ENCODE data around the gene GCH1. TPM values are rescaled to one million over a fixed set of nuclear protein-coding genes. Genes with fewer than 3 reads are reported as not detected.

Gene GCH1
- total RNA-seq, 1 experiment from 2014 or later = 9.2 TPM

GRCh38 chr14:54818201-54819133 is 84.2 kb downstream of the GCH1 start:
- no peak for ATAC-seq
- Mint-ChIP-seq H3K4me3 (no peak overlapping the region), H3K27me3 (ENCODE audit: low read depth) (no peaks in the 10 kb centered on the region), H3K27ac (no peak overlapping the region), H3K36me3 (no peaks in the 10 kb centered on the region), H3K4me1 (no peaks in the 10 kb centered on the region), H3K9me3 (peaks cover 13% of the 10 kb centered on the region)
- ChIA-PET POLR2A (no interaction called here), CTCF (interaction anchor here (0.9 to 4.3 kb wide), 5 partner anchors 11 to 45 kb away, joined by 3 to 22 read pairs (median 3); no protein-coding TSS in a partner anchor)
- TF ChIP-seq, protein P1, sequence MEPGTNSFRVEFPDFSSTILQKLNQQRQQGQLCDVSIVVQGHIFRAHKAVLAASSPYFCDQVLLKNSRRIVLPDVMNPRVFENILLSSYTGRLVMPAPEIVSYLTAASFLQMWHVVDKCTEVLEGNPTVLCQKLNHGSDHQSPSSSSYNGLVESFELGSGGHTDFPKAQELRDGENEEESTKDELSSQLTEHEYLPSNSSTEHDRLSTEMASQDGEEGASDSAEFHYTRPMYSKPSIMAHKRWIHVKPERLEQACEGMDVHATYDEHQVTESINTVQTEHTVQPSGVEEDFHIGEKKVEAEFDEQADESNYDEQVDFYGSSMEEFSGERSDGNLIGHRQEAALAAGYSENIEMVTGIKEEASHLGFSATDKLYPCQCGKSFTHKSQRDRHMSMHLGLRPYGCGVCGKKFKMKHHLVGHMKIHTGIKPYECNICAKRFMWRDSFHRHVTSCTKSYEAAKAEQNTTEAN (CRISPR knock-in tag; IDR thresholded peaks at IDR 0.05) = no peak
- no peak for TF ChIP-seq FOXK1 (CRISPR knock-in tag; IDR thresholded peaks at IDR 0.05)
- no peak for TF ChIP-seq GRHL2 (CRISPR knock-in tag; IDR thresholded peaks at IDR 0.05; ENCODE audit: insufficient replicate concordance, severe bottlenecking)
- TF ChIP-seq, protein P2, sequence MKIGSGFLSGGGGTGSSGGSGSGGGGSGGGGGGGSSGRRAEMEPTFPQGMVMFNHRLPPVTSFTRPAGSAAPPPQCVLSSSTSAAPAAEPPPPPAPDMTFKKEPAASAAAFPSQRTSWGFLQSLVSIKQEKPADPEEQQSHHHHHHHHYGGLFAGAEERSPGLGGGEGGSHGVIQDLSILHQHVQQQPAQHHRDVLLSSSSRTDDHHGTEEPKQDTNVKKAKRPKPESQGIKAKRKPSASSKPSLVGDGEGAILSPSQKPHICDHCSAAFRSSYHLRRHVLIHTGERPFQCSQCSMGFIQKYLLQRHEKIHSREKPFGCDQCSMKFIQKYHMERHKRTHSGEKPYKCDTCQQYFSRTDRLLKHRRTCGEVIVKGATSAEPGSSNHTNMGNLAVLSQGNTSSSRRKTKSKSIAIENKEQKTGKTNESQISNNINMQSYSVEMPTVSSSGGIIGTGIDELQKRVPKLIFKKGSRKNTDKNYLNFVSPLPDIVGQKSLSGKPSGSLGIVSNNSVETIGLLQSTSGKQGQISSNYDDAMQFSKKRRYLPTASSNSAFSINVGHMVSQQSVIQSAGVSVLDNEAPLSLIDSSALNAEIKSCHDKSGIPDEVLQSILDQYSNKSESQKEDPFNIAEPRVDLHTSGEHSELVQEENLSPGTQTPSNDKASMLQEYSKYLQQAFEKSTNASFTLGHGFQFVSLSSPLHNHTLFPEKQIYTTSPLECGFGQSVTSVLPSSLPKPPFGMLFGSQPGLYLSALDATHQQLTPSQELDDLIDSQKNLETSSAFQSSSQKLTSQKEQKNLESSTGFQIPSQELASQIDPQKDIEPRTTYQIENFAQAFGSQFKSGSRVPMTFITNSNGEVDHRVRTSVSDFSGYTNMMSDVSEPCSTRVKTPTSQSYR (CRISPR knock-in tag; IDR thresholded peaks at IDR 0.05) = no peak
- TF ChIP-seq FOXP1 (CRISPR knock-in tag; IDR thresholded peaks at IDR 0.05; ENCODE audit: borderline replicate concordance) = no peak
- no peak for TF ChIP-seq GTF2I (CRISPR knock-in tag; conservative IDR thresholded peaks at IDR 0.05)
- TF ChIP-seq, protein P3, sequence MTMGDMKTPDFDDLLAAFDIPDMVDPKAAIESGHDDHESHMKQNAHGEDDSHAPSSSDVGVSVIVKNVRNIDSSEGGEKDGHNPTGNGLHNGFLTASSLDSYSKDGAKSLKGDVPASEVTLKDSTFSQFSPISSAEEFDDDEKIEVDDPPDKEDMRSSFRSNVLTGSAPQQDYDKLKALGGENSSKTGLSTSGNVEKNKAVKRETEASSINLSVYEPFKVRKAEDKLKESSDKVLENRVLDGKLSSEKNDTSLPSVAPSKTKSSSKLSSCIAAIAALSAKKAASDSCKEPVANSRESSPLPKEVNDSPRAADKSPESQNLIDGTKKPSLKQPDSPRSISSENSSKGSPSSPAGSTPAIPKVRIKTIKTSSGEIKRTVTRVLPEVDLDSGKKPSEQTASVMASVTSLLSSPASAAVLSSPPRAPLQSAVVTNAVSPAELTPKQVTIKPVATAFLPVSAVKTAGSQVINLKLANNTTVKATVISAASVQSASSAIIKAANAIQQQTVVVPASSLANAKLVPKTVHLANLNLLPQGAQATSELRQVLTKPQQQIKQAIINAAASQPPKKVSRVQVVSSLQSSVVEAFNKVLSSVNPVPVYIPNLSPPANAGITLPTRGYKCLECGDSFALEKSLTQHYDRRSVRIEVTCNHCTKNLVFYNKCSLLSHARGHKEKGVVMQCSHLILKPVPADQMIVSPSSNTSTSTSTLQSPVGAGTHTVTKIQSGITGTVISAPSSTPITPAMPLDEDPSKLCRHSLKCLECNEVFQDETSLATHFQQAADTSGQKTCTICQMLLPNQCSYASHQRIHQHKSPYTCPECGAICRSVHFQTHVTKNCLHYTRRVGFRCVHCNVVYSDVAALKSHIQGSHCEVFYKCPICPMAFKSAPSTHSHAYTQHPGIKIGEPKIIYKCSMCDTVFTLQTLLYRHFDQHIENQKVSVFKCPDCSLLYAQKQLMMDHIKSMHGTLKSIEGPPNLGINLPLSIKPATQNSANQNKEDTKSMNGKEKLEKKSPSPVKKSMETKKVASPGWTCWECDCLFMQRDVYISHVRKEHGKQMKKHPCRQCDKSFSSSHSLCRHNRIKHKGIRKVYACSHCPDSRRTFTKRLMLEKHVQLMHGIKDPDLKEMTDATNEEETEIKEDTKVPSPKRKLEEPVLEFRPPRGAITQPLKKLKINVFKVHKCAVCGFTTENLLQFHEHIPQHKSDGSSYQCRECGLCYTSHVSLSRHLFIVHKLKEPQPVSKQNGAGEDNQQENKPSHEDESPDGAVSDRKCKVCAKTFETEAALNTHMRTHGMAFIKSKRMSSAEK (CRISPR knock-in tag; IDR thresholded peaks at IDR 0.05; ENCODE audit: borderline replicate concordance) = no peak
- TF ChIP-seq, protein P4, sequence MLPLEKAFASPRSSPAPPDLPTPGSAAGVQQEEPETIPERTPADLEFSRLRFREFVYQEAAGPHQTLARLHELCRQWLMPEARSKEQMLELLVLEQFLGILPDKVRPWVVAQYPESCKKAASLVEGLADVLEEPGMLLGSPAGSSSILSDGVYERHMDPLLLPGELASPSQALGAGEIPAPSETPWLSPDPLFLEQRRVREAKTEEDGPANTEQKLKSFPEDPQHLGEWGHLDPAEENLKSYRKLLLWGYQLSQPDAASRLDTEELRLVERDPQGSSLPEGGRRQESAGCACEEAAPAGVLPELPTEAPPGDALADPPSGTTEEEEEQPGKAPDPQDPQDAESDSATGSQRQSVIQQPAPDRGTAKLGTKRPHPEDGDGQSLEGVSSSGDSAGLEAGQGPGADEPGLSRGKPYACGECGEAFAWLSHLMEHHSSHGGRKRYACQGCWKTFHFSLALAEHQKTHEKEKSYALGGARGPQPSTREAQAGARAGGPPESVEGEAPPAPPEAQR (CRISPR knock-in tag; IDR thresholded peaks at IDR 0.05) = no peak
- no peak for TF ChIP-seq USF2 (CRISPR knock-in tag; IDR thresholded peaks at IDR 0.05)
- TF ChIP-seq HMGA2 (CRISPR knock-in tag; IDR thresholded peaks at IDR 0.05) = no peak
- TF ChIP-seq E2F4 (CRISPR knock-in tag; IDR thresholded peaks at IDR 0.05; ENCODE audit: borderline replicate concordance, low read depth) = no peak
- no peak for TF ChIP-seq ELF4 (CRISPR knock-in tag; IDR thresholded peaks at IDR 0.05; ENCODE audit: low read depth)
- TF ChIP-seq CDX4 (CRISPR knock-in tag; IDR thresholded peaks at IDR 0.05; ENCODE audit: borderline replicate concordance) = no peak
- no peak for DNase-seq (ENCODE audit: low spot score)
